ENCODE measurements around the gene COX5B.
A peak's percentile ranks its signal among the peaks of the same experiment; 100 is the strongest.
"Not testable (repeated sequence)": the region's sequence is repeated elsewhere in the genome, so short reads cannot be mapped to it uniquely, and the experiment has no call there.

Gene COX5B

DNA sequence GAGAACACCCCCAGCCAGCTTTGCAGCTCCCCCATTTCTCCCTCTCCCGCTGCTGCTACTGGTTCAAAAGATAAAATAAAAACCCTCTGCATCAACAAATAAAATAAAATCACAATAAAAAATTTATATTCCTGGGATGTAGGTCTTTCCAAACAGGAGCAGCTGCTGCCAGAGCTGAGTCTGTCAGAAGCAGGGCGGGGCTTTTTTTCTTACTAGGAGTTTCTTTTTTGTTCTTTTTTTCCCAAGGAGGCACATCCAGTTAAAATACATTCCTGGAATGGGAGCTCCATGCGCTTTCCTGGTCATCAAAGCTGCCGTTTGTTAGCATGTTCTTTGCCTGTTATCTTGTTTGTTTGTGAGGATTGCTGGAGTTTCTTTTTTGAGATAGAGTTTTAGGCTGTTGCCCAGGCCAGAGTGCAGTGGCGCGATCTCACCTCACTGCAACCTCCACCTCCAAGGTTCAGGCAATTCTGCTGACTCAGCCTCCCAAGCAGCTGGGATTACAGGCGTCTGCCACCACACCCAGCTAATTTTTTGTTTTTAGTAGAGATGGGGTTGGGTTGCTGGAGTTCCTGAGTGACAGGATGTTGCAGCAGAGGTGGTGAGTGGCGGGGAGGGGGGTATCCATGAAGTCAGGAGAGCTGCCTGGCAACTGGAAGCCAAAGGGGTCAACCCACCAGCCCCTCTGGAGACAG lies 20.4 kb upstream of the COX5B start:
- H3K27me3 ChIP-seq (ENCODE audit: insufficient read depth, low read length); H3K23ac ChIP-seq (ENCODE audit: low read length); H3K4me2 ChIP-seq (ENCODE audit: low read length); H4K12ac ChIP-seq (ENCODE audit: low read depth, low read length); H3K9ac ChIP-seq (ENCODE audit: low read length); H2AFZ ChIP-seq (ENCODE audit: insufficient read depth, low read length, poor library complexity); H3K4me3 ChIP-seq (ENCODE audit: low read depth, low read length); H2BK12ac ChIP-seq (ENCODE audit: low read length); H3K79me1 ChIP-seq (ENCODE audit: low read length); H4K8ac ChIP-seq (ENCODE audit: low read depth, low read length); H4K91ac ChIP-seq (ENCODE audit: low read depth, low read length); H3K9me3 ChIP-seq (ENCODE audit: insufficient read depth, low read depth, low read length); H3K14ac ChIP-seq (ENCODE audit: low read length); DNase-seq; H2BK5ac ChIP-seq (ENCODE audit: low read depth, low read length, poor library complexity); H2BK120ac ChIP-seq (ENCODE audit: insufficient read depth, low read length, poor library complexity); H2AK5ac ChIP-seq (ENCODE audit: low read length); H3K27ac ChIP-seq (ENCODE audit: low read depth, low read length); H3K79me2 ChIP-seq (ENCODE audit: control insufficient read depth, insufficient read depth, low read length, poor library complexity); H3K18ac ChIP-seq (ENCODE audit: low read length); H3K4me1 ChIP-seq (ENCODE audit: control insufficient read depth in 1 of 2, insufficient read depth in 2 of 2, low read length in 2 of 2); H3K36me3 ChIP-seq (ENCODE audit: control insufficient read depth in 1 of 2, insufficient read depth in 2 of 2, low read length in 2 of 2); H3K4ac ChIP-seq (ENCODE audit: low read depth, low read length): not testable (repeated sequence)
- no CpG with 5 or more reads among the region's 8 CpGs for WGBS (ENCODE audit: extremely low coverage, insufficient coverage, insufficient read length)

DNA sequence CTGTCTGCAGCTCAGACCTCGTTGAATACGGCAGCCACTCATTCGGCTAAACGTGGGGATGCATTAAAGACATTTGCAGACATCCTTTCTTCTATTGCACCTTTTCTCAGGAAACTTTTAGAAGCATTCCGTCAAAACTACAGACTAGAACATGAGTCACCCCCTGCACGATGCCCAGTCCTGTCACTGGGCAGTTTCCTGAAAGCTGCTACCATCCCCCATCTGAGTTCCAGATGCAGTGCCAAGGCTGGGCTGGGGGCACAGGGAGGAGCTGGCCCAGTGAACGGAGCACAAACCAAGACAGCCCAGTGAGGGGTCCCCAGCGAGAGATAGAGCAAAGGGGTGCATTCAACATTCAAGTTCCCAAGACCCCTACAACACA lies 19.8 kb upstream of the COX5B start:
- H4K12ac ChIP-seq (ENCODE audit: low read depth, low read length); H4K91ac ChIP-seq (ENCODE audit: low read depth, low read length); H3K4me3 ChIP-seq (ENCODE audit: low read depth, low read length); H4K8ac ChIP-seq (ENCODE audit: low read depth, low read length); H2AFZ ChIP-seq (ENCODE audit: insufficient read depth, low read length, poor library complexity); H3K18ac ChIP-seq (ENCODE audit: low read length); H3K4ac ChIP-seq (ENCODE audit: low read depth, low read length); H3K27ac ChIP-seq (ENCODE audit: low read depth, low read length); H2AK5ac ChIP-seq (ENCODE audit: low read length); H3K23ac ChIP-seq (ENCODE audit: low read length); H3K79me2 ChIP-seq (ENCODE audit: control insufficient read depth, insufficient read depth, low read length, poor library complexity); H3K27me3 ChIP-seq (ENCODE audit: insufficient read depth, low read length); H2BK120ac ChIP-seq (ENCODE audit: insufficient read depth, low read length, poor library complexity); H3K14ac ChIP-seq (ENCODE audit: low read length); H3K4me2 ChIP-seq (ENCODE audit: low read length); DNase-seq; H3K79me1 ChIP-seq (ENCODE audit: low read length); H3K4me1 ChIP-seq (ENCODE audit: control insufficient read depth in 1 of 2, insufficient read depth in 2 of 2, low read length in 2 of 2); H3K9me3 ChIP-seq (ENCODE audit: insufficient read depth, low read depth, low read length); H2BK5ac ChIP-seq (ENCODE audit: low read depth, low read length, poor library complexity); H3K9ac ChIP-seq (ENCODE audit: low read length); H3K36me3 ChIP-seq (ENCODE audit: control insufficient read depth in 1 of 2, insufficient read depth in 2 of 2, low read length in 2 of 2); H2BK12ac ChIP-seq (ENCODE audit: low read length): not testable (repeated sequence)
- no CpG with 5 or more reads among the region's 8 CpGs for WGBS (ENCODE audit: extremely low coverage, insufficient coverage, insufficient read length)

DNA sequence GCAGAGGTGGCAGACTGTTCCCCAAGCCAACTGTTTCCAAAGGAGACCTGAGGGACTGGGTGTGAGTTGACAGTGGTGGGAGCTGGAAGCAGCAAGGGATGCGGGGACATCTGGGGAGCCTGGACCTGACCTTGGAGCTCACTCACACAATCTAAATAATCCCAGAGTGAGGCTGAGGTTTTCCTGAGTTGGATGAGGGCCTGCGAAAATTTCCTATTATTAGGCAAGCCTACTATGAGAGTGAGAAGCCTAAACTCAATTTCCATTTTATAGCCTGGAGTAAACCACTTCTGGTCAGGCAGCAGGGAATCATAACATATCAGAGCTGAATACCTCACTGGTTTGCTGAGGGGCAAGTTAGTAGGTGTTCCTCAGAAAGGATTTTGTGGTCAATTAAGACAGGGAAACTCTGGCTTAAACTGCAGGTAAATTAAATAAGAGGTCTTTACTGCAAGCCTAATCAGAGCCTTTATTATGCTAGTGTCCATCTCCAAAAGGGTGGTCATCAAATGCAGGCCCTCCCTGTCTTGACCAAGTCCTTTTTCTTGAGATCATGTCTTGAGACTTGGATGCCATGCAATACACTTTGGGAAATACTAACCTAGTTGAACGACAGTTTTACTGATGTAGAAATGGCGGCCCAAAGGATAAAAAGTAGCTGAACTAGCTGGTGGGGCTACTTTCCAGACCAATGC lies 1.7 kb upstream of the COX5B start:
- peaks cover 7% of the 10 kb centered on the region for H3K79me1 ChIP-seq (ENCODE audit: low read length)
- no CpG with 5 or more reads among the region's 4 CpGs for WGBS (ENCODE audit: extremely low coverage, insufficient coverage, insufficient read length)

DNA sequence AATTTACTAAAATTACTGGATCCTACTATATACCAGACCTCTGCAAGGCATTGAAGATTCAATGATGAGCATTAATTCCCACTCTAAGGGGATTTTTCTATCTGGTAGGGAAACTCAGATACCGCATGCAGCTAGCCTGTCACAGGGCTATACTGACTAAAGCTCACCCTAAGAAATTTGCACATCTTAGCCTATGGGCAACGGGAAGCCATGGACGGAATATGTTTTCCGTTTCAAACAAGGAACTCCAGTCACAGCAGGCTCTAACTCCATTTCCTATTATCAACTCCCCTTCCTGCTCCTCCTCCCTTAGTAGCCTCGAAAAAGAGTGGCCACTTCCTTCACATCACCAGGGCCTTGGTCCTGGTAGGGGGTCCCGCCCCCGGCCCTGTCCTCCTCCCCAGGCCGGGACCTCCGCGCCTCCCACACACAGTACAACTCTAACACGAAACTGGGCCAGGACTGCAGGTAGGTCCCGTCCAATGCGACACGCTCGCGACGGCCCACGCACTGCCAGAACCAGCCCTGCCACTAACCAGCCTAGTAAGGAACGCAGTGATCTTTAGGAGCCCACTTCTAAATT lies 659 bp upstream of the COX5B start:
- H4K12ac ChIP-seq (ENCODE audit: low read depth, low read length) = peak overlapping the region; percentile 97
- H2AK5ac ChIP-seq (ENCODE audit: low read length) = no peak overlapping the region
- H3K79me1 ChIP-seq (ENCODE audit: low read length) = peaks cover 7% of the 10 kb centered on the region
- H3K4me1 ChIP-seq (ENCODE audit: control insufficient read depth in 1 of 2, insufficient read depth in 2 of 2, low read length in 2 of 2) = peaks cover 4 to 6% of the 10 kb centered on the region in 2 experiments
- H3K4ac ChIP-seq (ENCODE audit: low read depth, low read length) = peak overlapping the region; percentile 49
- H2AFZ ChIP-seq (ENCODE audit: insufficient read depth, low read length, poor library complexity) = peak overlapping the region; percentile 93
- peak overlapping the region; percentile 87 for H4K91ac ChIP-seq (ENCODE audit: low read depth, low read length)
- peak overlapping the region; percentile 65 for H3K27ac ChIP-seq (ENCODE audit: low read depth, low read length)
- no peak overlapping the region for H3K23ac ChIP-seq (ENCODE audit: low read length)
- no peaks in the 10 kb centered on the region for H3K9me3 ChIP-seq (ENCODE audit: insufficient read depth, low read depth, low read length)
- H3K14ac ChIP-seq (ENCODE audit: low read length) = peak overlapping the region; percentile 54
- no peak overlapping the region for H2BK12ac ChIP-seq (ENCODE audit: low read length)
- WGBS (ENCODE audit: extremely low coverage, insufficient coverage, insufficient read length) = no CpG with 5 or more reads among the region's 19 CpGs
- H3K4me3 ChIP-seq (ENCODE audit: low read depth, low read length) = peak overlapping the region; percentile 63
- H4K8ac ChIP-seq (ENCODE audit: low read depth, low read length) = peak overlapping the region; percentile 92
- peak overlapping the region; percentile 38 for H2BK120ac ChIP-seq (ENCODE audit: insufficient read depth, low read length, poor library complexity)
- H3K79me2 ChIP-seq (ENCODE audit: control insufficient read depth, insufficient read depth, low read length, poor library complexity) = peaks cover 7% of the 10 kb centered on the region
- DNase-seq = no peak
- peak overlapping the region; percentile 42 for H2BK5ac ChIP-seq (ENCODE audit: low read depth, low read length, poor library complexity)
- peak overlapping the region; percentile 77 for H3K4me2 ChIP-seq (ENCODE audit: low read length)
- H3K27me3 ChIP-seq (ENCODE audit: insufficient read depth, low read length) = no peaks in the 10 kb centered on the region
- peak overlapping the region; percentile 28 for H3K9ac ChIP-seq (ENCODE audit: low read length)
- H3K18ac ChIP-seq (ENCODE audit: low read length) = peak overlapping the region; percentile 73
- H3K36me3 ChIP-seq (ENCODE audit: control insufficient read depth in 1 of 2, insufficient read depth in 2 of 2, low read length in 2 of 2) = peaks cover 4 to 18% of the 10 kb centered on the region in 2 experiments

More for the DNA sequence above, 1.7 kb upstream of the COX5B start:
- Histone ChIP-seq H4K91ac (ENCODE audit: low read depth, low read length) (no peak overlapping the region), H3K14ac (ENCODE audit: low read length) (no peak overlapping the region), H4K8ac (ENCODE audit: low read depth, low read length) (no peak overlapping the region), H2AK5ac (ENCODE audit: low read length) (no peak overlapping the region), H4K12ac (ENCODE audit: low read depth, low read length) (no peak overlapping the region), H3K4me2 (ENCODE audit: low read length) (no peak overlapping the region), H3K4me1 (ENCODE audit: control insufficient read depth in 1 of 2, insufficient read depth in 2 of 2, low read length in 2 of 2) (peaks cover 4 to 6% of the 10 kb centered on the region in 2 experiments), H3K4me3 (ENCODE audit: low read depth, low read length) (no peak overlapping the region), H3K27ac (ENCODE audit: low read depth, low read length) (no peak overlapping the region), H2BK12ac (ENCODE audit: low read length) (no peak overlapping the region), H3K27me3 (ENCODE audit: insufficient read depth, low read length) (no peaks in the 10 kb centered on the region), H2AFZ (ENCODE audit: insufficient read depth, low read length, poor library complexity) (no peak overlapping the region), H3K36me3 (ENCODE audit: control insufficient read depth in 1 of 2, insufficient read depth in 2 of 2, low read length in 2 of 2) (peaks cover 4 to 16% of the 10 kb centered on the region in 2 experiments), H3K79me2 (ENCODE audit: control insufficient read depth, insufficient read depth, low read length, poor library complexity) (peaks cover 7% of the 10 kb centered on the region), H2BK5ac (ENCODE audit: low read depth, low read length, poor library complexity) (no peak overlapping the region), H3K18ac (ENCODE audit: low read length) (no peak overlapping the region), H3K4ac (ENCODE audit: low read depth, low read length) (no peak overlapping the region), H3K9ac (ENCODE audit: low read length) (no peak overlapping the region), H2BK120ac (ENCODE audit: insufficient read depth, low read length, poor library complexity) (no peak overlapping the region), H3K23ac (ENCODE audit: low read length) (no peak overlapping the region), H3K9me3 (ENCODE audit: insufficient read depth, low read depth, low read length) (no peaks in the 10 kb centered on the region)
- DNase-seq = no peak

Measured in trophoblast cell (in vitro differentiated cells and primary cell).